ENCODE measurements around the gene GPR107.

DNA sequence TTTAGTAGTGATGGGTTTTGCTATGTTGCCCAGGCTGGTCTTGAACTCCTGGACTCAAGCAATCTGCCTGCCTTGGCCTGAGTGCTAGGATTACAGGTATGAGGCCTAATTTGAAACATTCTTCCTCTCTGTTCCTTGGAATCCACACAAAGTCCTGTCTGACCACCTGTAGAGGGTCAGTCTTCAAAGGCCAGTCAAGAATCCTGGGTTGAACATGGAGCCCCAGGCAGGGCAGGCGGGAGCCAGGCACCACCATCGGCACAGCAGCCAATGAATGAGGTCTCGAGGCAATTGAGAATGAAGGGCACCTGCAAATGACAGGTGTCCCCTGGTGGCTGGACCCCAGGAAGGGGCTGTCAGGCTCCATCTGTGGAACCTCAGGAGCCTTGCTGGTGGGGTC is 101.1 kb downstream of the GPR107 start:
- TF ChIP-seq, protein P1, sequence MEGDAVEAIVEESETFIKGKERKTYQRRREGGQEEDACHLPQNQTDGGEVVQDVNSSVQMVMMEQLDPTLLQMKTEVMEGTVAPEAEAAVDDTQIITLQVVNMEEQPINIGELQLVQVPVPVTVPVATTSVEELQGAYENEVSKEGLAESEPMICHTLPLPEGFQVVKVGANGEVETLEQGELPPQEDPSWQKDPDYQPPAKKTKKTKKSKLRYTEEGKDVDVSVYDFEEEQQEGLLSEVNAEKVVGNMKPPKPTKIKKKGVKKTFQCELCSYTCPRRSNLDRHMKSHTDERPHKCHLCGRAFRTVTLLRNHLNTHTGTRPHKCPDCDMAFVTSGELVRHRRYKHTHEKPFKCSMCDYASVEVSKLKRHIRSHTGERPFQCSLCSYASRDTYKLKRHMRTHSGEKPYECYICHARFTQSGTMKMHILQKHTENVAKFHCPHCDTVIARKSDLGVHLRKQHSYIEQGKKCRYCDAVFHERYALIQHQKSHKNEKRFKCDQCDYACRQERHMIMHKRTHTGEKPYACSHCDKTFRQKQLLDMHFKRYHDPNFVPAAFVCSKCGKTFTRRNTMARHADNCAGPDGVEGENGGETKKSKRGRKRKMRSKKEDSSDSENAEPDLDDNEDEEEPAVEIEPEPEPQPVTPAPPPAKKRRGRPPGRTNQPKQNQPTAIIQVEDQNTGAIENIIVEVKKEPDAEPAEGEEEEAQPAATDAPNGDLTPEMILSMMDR (IDR thresholded peaks at IDR 0.05; ENCODE audit: insufficient read depth, low read depth, low read length): no peak
- no peak for TF ChIP-seq EZH2 (IDR thresholded peaks at IDR 0.05; ENCODE audit: insufficient read depth, low read length)

Data from astrocyte (in vitro differentiated cells and primary cell).